AG09309 (cell line): ENCODE results near the gene PITPNC1.

Source experiments
- DNase-seq: peaks from one replicate; pipeline ENCODE4 v3.0.0-alpha.2; 2010; ENCODE audit warnings: low read depth
- H3K4me3 ChIP-seq: 2 replicates; pipeline ENCODE4 v1.5.1; 2011; ENCODE audit warnings: mild to moderate bottlenecking, low read depth, low read length, moderate library complexity; ENCODE audit not compliant: control insufficient read depth
- CTCF ChIP-seq: IDR thresholded peaks from 2 replicates; pipeline ENCODE4 v1.5.1; 2011; ENCODE audit warnings: mild to moderate bottlenecking, low read depth, low read length, inconsistent platforms; ENCODE audit not compliant: insufficient read depth, control insufficient read depth; ENCODE audit errors: missing control alignments

Gene PITPNC1

GRCh38 chr17:67439269-67439668 is 62.2 kb downstream of the PITPNC1 start:
- TF ChIP-seq CTCF: no peak
- no peak overlapping the region for H3K4me3 ChIP-seq
- no peak for DNase-seq

GRCh38 chr17:67440277-67441051 is 63.4 kb downstream of the PITPNC1 start:
- no peak overlapping the region for H3K4me3 ChIP-seq
- no peak for TF ChIP-seq CTCF
- DNase-seq: no peak

- no peak for TF ChIP-seq CTCF
- H3K4me3 ChIP-seq: peak overlapping the region; percentile 29
- no peak for DNase-seq
Observed at GRCh38 chr17:67441052-67441895, 64.2 kb downstream of the PITPNC1 start.

GRCh38 chr17:67441896-67442219 is 64.8 kb downstream of the PITPNC1 start:
- H3K4me3 ChIP-seq: no peak overlapping the region
- no peak for DNase-seq
- TF ChIP-seq CTCF: no peak

GRCh38 chr17:67442787-67443624 is 65.9 kb downstream of the PITPNC1 start:
- DNase-seq: no peak

More at GRCh38 chr17:67442787-67443624, 65.9 kb downstream of the PITPNC1 start:
- TF ChIP-seq CTCF: no peak
- no peak overlapping the region for H3K4me3 ChIP-seq
